HG02870 (cell line): ENCODE measurements around the gene PLEKHM3.

ENCODE experiments used
- ATAC-seq: cut with Tn5 transposase; IDR thresholded peaks from one replicate; pipeline ENCODE4 v1.9.1; 2021; ENCODE audit warnings: mild to moderate bottlenecking, moderate library complexity; ENCODE audit not compliant: unreplicated experiment

The PLEKHM3 gene

GRCh38 chr2:208025037-208025813 lies at the start of gene PLEKHM3:
TSS of gene PLEKHM3 (minus strand) at chr2:208025527. CDS start at chr2:208001639, 23,888 bp downstream.
- peak; percentile 87 for ATAC-seq

GRCh38 chr2:208074610-208075356 lies 49.5 kb upstream of the PLEKHM3 start:
- ATAC-seq, result no peak

GRCh38 chr2:208072250-208072892 lies 47.0 kb upstream of the PLEKHM3 start:
- ATAC-seq, result peak; percentile 72

GRCh38 chr2:208069186-208069585 lies 43.9 kb upstream of the PLEKHM3 start:
- ATAC-seq, result no peak

- no peak for ATAC-seq
Observed at GRCh38 chr2:208066016-208066415, 40.7 kb upstream of the PLEKHM3 start.

- ATAC-seq, result no peak
Observed at GRCh38 chr2:208065476-208065875, 40.1 kb upstream of the PLEKHM3 start.

- peak; percentile 99 for ATAC-seq
Observed at GRCh38 chr2:208064220-208064961, 39.1 kb upstream of the PLEKHM3 start.

- no peak for ATAC-seq
Observed at GRCh38 chr2:208062961-208063360, 37.6 kb upstream of the PLEKHM3 start.

GRCh38 chr2:208062113-208062512 lies 36.8 kb upstream of the PLEKHM3 start:
- ATAC-seq, result no peak

- ATAC-seq, result no peak
Observed at GRCh38 chr2:208057108-208057507, 31.8 kb upstream of the PLEKHM3 start.

GRCh38 chr2:208049441-208049840 lies 24.1 kb upstream of the PLEKHM3 start:
- ATAC-seq, result no peak

- no peak for ATAC-seq
Observed at GRCh38 chr2:208049006-208049405, 23.7 kb upstream of the PLEKHM3 start.

- no peak for ATAC-seq
Observed at GRCh38 chr2:208047840-208048239, 22.5 kb upstream of the PLEKHM3 start.

GRCh38 chr2:208046686-208047085 lies 21.4 kb upstream of the PLEKHM3 start:
- ATAC-seq, result no peak

GRCh38 chr2:208042450-208042849 lies 17.1 kb upstream of the PLEKHM3 start:
- no peak for ATAC-seq

GRCh38 chr2:208042041-208042440 lies 16.7 kb upstream of the PLEKHM3 start:
- no peak for ATAC-seq

GRCh38 chr2:208040199-208041171 lies 15.2 kb upstream of the PLEKHM3 start:
- ATAC-seq, result peak; percentile 85

GRCh38 chr2:208039376-208040110 lies 14.2 kb upstream of the PLEKHM3 start:
- ATAC-seq, result no peak
